HG03135 (cell line): ENCODE results near the gene CAPN2.
"Not testable (repeated sequence)": the region's sequence is repeated elsewhere in the genome, so short reads cannot be mapped to it uniquely, and the experiment has no call there.

ENCODE experiments used
- ATAC-seq: cut with Tn5 transposase; IDR thresholded peaks from one replicate; pipeline ENCODE4 v1.9.1; 2021; ENCODE audit warnings: mild to moderate bottlenecking, moderate library complexity; ENCODE audit not compliant: unreplicated experiment

CAPN2 gene

DNA sequence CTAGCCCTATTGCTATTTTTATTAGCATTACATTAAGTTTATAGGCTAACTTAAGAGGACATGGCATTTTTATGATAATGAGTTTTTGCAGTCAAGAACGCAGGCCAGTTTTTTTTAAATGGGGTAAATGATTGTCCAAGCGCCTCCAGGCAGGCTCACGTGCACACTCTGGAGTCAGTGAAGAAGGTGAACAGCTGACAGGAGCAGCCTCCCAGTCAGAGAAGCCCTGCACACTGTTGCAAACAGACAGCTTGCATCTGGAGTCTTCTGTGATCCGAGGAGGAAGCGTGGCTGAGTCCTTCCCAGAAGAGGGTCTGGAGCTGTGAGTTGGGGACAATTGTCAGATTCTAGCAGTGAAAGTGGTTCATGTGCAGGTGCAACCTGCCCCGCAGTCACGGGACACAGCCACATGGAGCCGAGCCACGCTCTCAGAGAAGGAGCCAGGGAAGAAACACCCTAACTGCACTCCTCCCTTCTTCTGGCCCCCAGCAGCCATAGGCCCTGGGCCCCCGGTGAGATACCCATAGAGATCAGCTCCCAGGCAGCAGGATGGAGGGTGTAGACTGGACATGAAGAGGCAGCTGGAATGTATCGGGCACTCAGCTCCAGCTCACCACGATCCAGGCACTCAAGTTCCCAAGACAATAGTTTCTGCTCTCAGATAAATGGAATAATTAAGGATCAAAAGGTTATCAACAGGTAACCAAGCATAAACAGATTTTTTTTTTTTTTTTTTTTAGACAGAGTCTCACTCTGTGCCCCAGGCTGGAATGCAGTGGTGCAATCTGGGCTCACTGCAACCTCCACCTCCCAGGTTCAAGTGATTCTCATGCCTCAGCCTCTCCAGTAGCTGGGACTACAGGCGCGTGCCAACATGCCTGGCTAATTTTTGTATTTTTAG is 26.4 kb downstream of the CAPN2 start:
- ATAC-seq: no peak

DNA sequence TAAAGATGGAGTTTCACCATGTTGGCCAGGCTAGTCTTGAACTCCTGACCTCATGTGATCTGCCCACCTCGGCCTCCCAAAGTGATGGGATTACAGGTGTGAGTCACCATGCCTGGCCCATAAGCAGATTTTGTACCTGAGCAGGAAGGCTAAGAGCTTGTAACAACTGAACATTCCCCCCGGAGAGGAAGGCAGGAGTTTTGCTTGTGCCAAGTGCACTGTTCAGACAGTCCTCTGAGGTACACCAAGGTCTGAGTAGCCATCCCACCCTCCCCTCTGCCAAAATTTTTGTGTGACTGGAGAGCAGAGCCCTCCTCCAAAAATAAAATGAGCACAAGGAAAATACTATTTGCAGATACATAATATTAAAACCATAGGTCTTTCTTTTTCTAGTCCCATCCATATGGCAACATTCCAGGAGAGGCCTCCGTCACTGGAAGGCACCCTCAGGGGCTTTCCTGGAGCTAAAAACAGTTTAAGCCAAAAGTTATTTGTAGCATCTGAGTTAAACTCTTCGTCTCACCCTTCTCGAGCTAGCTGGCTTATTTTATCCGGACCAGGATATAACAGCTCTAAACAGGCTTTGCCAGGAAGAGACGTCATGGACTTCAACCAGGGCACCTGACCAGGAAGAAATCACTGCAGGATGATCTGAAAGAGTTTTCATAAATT is 27.2 kb downstream of the CAPN2 start:
- ATAC-seq: no peak

DNA sequence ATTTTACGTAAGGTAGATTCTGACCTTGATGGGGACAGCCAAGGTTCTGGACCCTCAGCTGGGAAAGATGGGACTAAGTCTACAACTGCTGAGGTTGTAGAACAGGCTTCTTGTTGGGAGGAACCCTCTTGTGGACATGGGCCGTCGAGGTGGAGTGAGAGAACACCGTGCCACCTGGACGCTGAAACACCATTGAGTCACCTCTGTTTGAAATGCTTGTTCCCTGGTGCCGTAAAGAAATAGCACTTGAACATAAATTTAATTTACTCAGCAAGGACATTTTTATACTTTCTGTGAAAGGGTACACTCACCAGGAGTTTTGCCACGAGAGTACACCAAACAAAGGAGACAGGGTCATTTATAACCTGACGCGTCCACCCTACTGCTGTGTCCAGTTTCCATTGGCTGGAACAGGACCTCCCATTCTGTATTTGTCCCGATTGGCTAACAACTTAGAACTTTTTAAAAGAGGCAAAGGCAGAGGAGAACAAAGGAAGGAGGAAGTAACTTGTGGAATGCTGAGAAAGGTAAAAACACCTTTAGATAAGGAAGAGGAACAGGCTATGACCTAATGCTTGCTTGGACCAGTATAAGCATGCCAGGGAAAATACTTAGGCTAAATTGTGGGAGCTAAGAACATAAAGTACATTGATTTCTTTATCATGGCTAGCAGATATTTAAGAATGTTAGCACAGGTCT is 27.8 kb downstream of the CAPN2 start:
- ATAC-seq: not testable (repeated sequence)

DNA sequence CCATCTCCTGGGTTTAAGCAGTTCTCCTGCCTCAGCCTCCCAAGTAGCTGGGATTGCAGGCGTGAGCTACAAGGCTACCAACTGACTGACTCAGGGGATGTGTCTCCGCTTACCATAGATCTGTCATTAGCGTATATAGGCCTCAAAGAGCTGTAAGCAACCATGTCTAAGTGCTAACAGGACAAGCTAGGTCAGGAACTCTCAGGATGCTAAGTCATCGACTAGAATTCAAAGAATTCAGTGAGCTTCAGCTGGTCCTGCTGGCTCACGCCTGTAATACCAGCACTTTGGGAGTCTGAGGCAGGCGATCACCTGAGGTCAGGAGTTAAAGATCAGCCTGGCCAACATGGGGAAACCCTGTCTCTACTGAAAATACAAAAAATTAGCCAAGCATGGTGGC is 29.5 kb downstream of the CAPN2 start:
- no peak for ATAC-seq

DNA sequence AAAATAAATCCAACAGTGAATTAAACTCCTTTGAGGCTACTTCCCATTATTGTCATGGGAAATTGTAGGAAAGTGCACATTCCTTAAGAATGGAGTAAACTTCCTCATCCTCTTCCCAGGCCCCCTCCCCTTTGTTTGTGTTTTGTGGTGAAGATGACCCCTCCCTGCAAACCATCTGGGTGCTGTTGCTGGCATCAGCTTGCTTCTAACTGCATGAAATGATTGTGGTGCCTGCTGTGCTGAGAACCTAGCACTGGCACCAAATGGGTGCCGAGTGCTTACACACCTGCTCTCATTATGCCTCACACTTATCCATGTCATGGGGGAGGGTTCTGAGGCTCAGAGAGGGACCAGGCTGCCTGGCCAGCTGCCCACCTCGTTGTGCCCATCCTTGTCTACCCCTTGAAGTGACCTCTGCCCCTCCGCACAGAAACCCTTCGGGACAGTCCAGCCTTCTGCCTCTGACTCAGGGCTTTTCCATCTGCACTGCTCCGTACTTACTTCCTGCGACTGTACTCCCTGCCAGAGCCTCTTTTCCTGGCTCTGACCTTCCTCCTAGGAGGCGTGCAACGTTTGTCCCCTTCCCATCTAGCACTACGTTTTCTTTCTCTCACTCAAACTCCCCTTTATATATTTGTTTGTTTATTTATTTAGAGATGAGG is 30.6 kb downstream of the CAPN2 start:
- ATAC-seq: no peak

DNA sequence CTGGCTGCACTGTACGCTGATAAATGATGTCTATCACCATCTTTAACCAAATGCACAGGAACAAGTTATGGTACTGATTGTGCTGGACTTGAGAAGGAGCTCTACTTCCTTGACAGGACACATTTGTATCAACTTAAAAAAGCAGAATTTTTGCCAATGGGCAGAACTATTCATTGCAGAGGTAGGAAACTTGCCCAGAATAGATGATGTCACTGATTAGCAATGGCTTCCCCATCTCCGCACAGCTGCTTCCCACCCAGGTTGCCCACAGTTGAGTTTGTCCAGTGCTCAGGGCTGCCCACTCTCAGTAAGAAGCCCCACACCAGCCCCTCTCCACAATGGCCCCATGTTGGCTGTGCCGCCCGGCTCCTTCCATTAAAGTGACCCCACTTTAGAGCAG is 33.4 kb downstream of the CAPN2 start:
- ATAC-seq: no peak

DNA sequence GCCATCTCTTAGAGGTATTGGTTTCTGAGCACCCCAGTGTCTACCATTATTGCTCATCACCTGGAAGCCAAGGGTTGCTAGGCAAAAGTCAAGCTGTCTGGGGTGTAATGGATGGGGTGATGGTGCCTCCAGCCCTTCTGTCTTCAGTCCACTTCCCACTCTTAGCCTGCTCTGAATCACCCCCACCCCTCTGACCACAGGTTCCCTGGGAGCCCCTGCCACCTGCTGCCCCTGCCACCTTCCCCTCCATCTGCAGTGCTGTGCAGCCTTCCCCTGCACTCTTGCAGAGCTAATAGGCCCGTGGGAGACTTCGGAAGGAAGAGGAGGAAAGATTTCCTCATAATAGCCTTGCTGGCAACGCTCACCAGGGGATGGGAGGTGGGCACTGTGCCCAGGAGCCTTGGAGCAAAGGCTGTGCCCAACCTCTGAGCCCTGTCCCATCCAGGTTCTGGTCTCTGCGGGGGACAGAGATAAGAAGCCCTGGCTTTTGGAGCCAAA is 35.5 kb downstream of the CAPN2 start:
- no peak for ATAC-seq

DNA sequence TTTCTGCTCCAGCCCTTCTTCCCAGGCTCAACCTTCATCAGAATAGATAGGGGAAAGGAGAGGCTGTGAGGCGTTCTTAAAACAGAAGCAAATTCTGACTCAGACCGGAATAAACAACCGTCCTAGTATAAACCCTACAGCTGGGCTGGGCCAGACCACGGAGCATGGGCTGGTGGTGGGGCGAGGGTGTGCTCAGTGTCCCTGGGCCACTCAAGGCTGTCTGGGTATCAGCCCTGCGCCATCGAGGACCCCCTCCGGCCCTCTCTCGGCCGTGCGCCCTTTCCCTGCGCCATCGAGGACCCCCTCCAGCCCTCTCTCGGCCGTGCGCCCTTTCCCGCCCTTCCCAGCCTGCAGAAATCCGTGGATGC is 36.0 kb downstream of the CAPN2 start:
- no peak for ATAC-seq

DNA sequence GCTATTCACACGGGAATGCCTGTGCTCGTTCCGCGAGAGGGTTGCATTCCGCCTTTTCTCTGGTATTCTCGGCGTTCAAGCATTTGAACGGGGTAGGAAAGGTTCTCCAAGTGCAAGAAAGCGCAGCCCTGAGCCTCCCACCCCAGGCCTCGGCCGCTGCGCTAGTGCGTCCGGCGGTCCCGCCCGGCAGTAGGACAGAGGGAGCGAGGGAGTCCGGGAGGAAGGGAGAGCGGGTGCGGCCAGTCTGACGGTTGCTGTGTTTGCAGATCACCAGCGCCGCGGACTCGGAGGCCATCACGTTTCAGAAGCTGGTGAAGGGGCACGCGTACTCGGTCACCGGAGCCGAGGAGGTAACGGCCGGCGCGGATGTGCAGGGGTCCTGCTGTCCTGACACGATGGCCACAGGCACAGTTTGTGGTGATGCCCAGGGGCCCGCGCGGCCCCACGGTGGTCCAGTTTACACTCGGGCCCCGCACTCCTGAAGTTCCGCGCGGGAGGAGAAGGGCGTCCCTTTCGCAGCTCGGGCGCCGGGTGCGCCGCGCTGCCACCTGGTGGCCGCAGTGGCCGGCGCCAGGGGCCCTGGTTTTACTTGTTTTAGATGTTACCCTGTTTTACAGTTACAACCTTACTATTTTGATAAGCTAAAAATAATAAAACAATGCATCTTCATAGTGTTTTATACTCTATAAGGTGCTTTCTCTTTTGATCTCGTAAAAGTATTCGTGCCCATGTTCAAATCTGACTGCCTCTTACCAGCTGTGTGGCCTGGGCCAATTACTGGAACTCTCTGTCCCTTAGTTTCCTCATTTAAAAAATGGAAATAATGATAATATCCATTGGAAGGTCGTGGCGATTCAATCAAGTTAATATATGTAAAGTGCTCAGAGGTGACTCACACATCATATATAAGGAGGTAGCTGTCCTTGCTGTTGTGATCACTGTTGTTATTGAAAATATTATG is 36.7 kb downstream of the CAPN2 start:
- peak; percentile 70 for ATAC-seq

DNA sequence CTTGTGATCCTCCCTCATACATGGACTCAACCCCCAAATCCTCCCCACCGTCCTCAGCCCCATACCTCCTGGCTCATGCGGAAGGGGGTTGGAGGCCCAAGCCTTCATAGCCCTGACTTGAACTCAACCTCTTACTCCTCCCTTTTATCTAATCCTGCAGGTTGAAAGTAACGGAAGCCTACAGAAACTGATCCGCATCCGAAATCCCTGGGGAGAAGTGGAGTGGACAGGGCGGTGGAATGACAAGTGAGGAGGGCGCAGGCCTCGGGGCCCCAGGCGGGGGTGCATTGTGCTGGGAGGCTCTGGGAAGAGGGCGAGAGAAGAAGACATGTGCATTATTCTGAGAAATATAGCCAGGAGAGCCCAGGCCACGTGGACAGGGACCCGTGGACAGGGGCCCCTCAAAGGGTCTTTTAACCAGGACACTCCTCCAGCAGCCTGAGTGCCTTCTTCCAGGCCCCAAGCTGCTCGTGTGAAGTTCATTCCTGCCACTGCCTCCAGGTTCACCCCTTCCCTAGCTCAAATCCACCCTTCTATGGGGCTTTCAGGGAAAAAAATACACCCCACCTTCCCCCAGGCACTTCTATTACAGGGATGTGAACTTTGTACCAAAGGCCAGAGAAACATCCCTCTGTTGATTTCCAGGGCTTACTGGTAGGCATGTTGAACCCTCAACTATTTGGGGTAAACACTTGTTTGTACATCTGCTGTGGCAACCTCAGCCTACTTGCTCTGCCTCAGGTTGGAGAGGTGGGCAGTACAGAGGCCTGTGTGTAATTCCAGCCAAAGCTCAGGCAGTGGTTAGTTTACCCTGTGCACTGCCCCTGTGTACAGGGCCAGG is 38.6 kb downstream of the CAPN2 start:
- ATAC-seq: no peak

DNA sequence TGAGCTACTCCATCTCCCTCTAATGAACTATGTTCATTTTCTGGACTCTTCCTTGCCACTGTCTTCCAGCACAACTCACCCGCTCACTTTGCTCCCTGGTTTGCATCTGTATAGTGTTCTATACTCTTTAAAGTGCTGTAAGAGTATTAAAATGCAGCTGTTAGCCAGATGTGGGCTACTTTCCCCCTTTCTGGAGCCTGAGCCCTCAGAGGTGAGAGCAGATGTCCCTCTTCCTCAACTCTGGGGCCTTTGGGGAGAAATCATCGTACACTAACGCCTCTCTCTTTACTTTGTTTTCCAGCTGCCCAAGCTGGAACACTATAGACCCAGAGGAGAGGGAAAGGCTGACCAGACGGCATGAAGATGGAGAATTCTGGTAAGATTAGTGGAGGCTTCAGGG is 39.4 kb downstream of the CAPN2 start:
- ATAC-seq: no peak

DNA sequence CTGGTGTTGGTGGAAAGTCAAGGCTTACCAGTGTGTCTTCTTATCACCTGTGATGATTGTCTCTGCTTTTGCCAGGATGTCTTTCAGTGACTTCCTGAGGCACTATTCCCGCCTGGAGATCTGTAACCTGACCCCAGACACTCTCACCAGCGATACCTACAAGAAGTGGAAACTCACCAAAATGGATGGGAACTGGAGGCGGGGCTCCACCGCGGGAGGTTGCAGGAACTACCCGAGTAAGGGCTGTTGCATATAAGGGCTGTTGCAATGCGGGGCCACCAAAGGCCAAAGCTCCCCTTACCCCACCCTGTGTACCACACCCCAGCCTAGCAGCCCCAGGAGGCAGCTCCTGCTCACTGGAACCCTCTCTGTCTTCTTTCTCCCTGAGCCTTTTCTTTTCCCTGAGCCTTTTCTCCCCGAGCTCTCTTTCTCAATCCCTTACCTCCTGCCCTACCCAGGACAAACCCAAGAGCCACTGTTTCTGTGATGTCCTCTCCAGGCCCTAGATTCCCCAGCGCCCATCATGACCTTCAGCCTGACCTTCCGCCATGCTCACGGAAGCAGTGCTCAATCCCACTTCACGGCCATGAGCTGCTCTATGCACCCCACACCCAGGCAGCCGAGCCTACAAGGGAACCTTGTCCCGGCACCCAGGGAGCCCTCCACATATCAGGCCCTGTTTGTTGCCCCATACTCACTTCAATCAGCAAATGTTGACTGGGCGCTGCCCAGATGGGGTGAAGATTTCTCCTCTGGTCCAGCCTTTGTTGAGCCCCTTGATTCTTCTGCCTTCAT is 40.6 kb downstream of the CAPN2 start:
- no peak for ATAC-seq

DNA sequence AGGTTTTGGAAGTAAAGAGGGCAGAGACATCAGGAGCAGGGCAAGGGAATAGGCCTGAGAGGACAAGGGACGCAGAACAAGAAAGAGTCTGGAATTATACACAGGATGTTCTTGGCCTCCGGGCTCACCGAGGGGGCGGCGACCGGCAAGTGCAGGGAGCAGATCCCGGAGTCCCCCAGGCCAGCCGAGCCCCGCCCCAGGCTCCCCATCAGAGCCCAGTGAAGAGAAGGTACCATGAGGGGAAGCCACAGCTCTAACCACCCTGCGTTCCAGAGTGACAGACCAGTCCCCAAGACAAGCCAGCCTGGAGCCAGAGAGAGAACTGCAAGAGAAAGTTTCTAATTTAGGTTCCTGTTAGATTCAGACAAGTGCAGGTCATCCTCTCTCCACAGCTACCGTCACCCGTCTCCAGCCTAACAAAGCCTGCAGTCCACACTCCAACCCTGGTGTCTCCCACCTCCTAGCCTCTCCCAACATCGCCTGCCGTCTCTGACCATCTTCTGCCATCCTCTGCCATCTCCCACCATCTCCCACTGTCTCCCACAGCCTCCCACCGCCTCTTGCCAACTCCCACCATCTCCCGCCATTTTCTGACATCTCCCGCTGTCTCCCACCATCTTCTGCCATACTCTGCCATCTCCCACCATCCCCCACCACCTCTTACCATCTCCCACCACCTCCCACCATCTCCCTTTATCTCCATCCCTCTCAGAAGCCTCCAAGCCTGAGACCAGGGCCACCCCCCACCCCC is 42.5 kb downstream of the CAPN2 start:
- ATAC-seq: no peak

DNA sequence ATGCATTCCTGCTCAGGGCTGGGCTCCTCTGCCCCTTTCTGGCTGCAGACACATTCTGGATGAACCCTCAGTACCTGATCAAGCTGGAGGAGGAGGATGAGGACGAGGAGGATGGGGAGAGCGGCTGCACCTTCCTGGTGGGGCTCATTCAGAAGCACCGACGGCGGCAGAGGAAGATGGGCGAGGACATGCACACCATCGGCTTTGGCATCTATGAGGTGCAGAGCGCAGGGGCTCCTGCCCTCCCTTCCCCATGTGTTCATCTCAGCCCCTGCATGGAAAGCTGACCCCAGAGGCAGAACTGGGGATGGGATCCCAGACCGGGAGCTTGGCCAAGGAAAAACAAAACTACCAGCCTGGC is 43.1 kb downstream of the CAPN2 start:
- no peak for ATAC-seq

DNA sequence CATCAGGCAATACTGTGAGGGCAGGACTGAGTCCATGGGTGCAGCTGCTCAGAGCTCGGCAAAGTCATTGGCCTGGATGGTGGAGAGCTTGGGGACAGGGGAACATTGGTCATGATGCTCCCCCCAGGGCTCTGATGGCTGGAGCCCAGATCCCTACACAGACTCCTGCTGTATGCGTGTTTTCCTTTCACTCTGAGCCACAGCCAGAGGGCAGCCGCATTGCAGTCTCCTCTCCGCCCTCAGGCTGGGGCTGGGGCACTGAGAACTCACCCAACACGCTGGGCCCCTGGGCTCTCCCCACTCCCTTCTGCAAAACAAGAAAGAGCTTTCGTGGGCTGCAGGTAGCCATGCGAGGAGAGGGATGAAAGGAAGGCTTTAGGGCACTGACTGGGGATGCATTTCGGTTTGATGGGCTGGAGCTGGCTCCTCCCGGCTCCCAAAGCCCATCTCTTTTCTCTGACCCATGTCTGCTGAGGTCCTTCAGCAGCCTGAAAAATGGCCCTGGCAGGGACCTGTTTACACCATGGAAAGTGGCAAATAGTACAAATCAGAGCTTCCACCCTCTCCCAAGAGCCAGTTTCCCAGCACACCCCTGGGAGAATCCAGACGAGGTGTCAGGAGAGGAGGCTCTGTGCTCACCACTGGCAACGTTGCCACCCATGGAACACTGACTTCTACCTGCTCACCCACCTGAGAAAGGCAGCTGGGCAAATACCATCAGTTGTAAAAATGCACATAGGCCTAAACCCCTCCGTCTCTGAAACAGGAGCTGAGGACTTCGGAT is 43.8 kb downstream of the CAPN2 start:
- ATAC-seq: no peak

DNA sequence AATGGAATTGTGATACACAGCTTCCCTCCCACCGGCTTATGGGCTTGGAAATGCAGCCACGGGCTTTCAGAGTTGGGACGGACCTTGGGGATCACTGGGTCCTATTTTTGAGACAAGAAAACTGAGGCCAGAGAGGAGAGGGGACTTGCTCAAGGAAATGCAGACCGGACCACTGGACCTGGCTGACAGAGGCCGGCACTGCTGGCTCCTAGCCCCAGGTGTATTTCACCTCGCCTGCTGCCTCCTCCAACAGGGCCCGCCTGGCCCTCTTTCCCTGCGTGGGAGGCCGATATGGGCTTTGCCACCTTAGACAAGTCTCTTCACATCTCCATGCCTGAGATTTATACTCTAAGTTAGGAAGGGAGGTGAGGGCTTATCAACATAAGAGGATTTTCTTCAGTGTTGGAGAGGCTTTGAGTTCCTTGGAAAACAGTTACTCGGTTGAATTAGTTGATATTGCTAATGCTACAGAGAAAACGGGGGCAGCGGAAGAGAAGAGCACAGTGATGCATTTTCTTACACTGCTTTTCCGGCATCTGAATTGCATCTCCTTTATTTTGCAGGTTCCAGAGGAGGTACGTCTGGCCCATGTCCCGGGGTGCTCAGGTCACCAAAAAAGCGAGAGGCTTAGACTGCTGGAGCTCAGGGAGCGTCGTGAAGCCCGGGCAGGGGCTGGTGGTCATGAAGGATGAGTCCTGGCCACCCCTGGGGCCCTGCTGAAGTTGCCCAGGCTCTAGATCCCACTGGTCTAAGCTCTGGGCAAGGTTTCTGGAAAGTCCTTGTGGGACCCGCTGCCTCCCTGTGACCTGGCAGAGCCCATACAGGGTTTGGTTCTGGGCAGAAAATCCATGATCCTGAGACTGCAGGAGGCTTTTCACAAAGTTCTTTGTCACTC is 44.7 kb downstream of the CAPN2 start:
- no peak for ATAC-seq
